ENCODE data around the gene GDPD5. TPM values are rescaled to one million over a fixed set of nuclear protein-coding genes. Genes with fewer than 3 reads are reported as not detected.

GDPD5 gene
- total RNA-seq, 1 donor from 2014 or later = 4.4 TPM

GRCh38 chr11:75424396-75424795 is 101.3 kb downstream of the GDPD5 start:
- Histone ChIP-seq H3K4me3 (no peak overlapping the region), H3K27me3 (ENCODE audit: low read depth) (peaks cover 4% of the 10 kb centered on the region), H3K27ac (replicated peaks) (peak overlapping the region; percentile 30), H3K36me3 (peaks cover 18% of the 10 kb centered on the region), H3K9me3 (replicated peaks) (peaks cover 1% of the 10 kb centered on the region), H3K4me1 (peaks cover 32% of the 10 kb centered on the region)
- intact Hi-C loops (cut with micrococcal nuclease) = no loop called here
- DNase-seq = no peak
- TF ChIP-seq, protein P1, sequence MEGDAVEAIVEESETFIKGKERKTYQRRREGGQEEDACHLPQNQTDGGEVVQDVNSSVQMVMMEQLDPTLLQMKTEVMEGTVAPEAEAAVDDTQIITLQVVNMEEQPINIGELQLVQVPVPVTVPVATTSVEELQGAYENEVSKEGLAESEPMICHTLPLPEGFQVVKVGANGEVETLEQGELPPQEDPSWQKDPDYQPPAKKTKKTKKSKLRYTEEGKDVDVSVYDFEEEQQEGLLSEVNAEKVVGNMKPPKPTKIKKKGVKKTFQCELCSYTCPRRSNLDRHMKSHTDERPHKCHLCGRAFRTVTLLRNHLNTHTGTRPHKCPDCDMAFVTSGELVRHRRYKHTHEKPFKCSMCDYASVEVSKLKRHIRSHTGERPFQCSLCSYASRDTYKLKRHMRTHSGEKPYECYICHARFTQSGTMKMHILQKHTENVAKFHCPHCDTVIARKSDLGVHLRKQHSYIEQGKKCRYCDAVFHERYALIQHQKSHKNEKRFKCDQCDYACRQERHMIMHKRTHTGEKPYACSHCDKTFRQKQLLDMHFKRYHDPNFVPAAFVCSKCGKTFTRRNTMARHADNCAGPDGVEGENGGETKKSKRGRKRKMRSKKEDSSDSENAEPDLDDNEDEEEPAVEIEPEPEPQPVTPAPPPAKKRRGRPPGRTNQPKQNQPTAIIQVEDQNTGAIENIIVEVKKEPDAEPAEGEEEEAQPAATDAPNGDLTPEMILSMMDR (IDR thresholded peaks at IDR 0.05; ENCODE audit: borderline replicate concordance) = no peak

- Histone ChIP-seq H3K36me3 (peaks cover 18% of the 10 kb centered on the region), H3K27ac (replicated peaks) (peak overlapping the region; percentile 30), H3K4me3 (no peak overlapping the region), H3K4me1 (peaks cover 34% of the 10 kb centered on the region), H3K27me3 (ENCODE audit: low read depth) (no peaks in the 10 kb centered on the region), H3K9me3 (replicated peaks) (no peaks in the 10 kb centered on the region)
- TF ChIP-seq, protein P1 (IDR thresholded peaks at IDR 0.05; ENCODE audit: borderline replicate concordance) = no peak
- intact Hi-C loops (cut with micrococcal nuclease) = no loop called here
- no peak for DNase-seq
Measured at GRCh38 chr11:75423721-75424120, 102.0 kb downstream of the GDPD5 start.

GRCh38 chr11:75422248-75423231 is 103.2 kb downstream of the GDPD5 start:
- intact Hi-C loops (cut with micrococcal nuclease) = no loop called here
- Histone ChIP-seq H3K4me1 (peaks cover 32% of the 10 kb centered on the region), H3K36me3 (peaks cover 18% of the 10 kb centered on the region), H3K4me3 (no peak overlapping the region), H3K27me3 (ENCODE audit: low read depth) (no peaks in the 10 kb centered on the region), H3K27ac (replicated peaks) (no peak overlapping the region), H3K9me3 (replicated peaks) (no peaks in the 10 kb centered on the region)
- no peak for DNase-seq
- TF ChIP-seq, protein P1 (IDR thresholded peaks at IDR 0.05; ENCODE audit: borderline replicate concordance) = no peak

DNA sequence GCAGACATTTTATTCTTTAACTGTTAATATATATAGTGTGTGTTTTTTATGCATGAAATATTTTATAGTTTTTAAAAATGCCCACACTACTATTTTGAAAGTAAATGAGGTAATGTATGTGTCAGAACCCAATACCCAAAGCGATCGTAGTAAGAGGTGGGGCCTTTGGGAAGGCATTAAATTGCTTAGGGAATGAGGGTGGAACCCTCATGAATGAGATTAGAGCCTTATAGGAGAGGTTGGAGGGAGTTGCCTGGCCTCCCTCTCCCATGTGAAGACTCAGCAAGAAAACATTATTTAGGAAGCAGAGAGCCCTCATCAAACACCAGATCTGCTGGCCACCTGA is 103.9 kb downstream of the GDPD5 start:
- intact Hi-C loops (cut with micrococcal nuclease) = no loop called here
- Histone ChIP-seq H3K9me3 (replicated peaks) (no peaks in the 10 kb centered on the region), H3K27me3 (ENCODE audit: low read depth) (no peaks in the 10 kb centered on the region), H3K27ac (replicated peaks) (no peak overlapping the region), H3K4me1 (peaks cover 26% of the 10 kb centered on the region), H3K36me3 (peaks cover 18% of the 10 kb centered on the region), H3K4me3 (no peak overlapping the region)
- TF ChIP-seq, protein P1 (IDR thresholded peaks at IDR 0.05; ENCODE audit: borderline replicate concordance) = no peak
- DNase-seq = no peak

DNA sequence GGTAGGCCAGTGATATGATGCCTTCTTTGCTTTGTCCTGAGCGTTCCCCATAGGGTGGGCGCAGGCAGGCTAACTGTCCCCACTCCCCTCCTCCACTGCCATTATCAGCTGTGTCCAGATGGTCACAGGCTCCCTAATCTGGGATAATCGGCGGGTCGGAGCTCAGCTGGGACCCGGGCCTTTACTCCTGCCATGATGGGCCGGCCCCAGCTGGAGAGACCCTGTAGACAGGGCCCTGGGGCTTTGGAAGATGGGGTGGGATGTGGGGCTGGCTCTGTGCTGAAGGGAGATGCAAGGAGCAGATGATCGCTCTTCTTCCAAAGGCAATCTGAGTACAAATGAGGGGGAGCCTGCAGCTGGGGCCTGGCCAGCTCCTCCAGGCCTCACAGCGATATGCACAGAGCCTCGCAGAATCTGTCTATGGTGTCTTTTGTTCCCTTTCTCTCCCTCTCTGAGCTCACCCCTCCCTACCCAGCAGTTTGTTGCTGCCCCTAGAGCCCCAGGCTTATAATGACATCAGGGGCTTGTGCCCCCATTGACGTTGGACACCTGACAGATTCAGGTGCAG is 104.6 kb downstream of the GDPD5 start:
- no peak overlapping the region for H3K27ac ChIP-seq (replicated peaks)

More for the DNA sequence above, 104.6 kb downstream of the GDPD5 start:
- Histone ChIP-seq H3K9me3 (replicated peaks) (no peaks in the 10 kb centered on the region), H3K4me3 (no peak overlapping the region), H3K36me3 (peaks cover 18% of the 10 kb centered on the region), H3K4me1 (peaks cover 24% of the 10 kb centered on the region), H3K27me3 (ENCODE audit: low read depth) (no peaks in the 10 kb centered on the region)
- TF ChIP-seq, protein P1 (IDR thresholded peaks at IDR 0.05; ENCODE audit: borderline replicate concordance) = no peak
- no peak for DNase-seq
- intact Hi-C loops (cut with micrococcal nuclease) = no loop called here
